ENCODE measurements around the gene C13orf46.
"Not testable (repeated sequence)": the region's sequence is repeated elsewhere in the genome, so short reads cannot be mapped to it uniquely, and the experiment has no call there.

C13orf46 gene

GRCh38 chr13:113991676-113992179 is 17.9 kb upstream of the C13orf46 start:
- no peak for DNase-seq (ENCODE audit: low read depth)

GRCh38 chr13:113991191-113991669 is 17.4 kb upstream of the C13orf46 start:
- DNase-seq (ENCODE audit: low read depth): no peak

- DNase-seq (ENCODE audit: low read depth): no peak
Observed at GRCh38 chr13:113990321-113990837, 16.5 kb upstream of the C13orf46 start.

- no peak for DNase-seq (ENCODE audit: low read depth)
Observed at GRCh38 chr13:113989585-113990300, 15.9 kb upstream of the C13orf46 start.

- DNase-seq (ENCODE audit: low read depth): not testable (repeated sequence)
Observed at GRCh38 chr13:113988859-113989258, 15.0 kb upstream of the C13orf46 start.

GRCh38 chr13:113982296-113982661 is 8.4 kb upstream of the C13orf46 start:
- no peak for DNase-seq (ENCODE audit: low read depth)

GRCh38 chr13:113981611-113982295 is 7.9 kb upstream of the C13orf46 start:
- no peak for DNase-seq (ENCODE audit: low read depth)

GRCh38 chr13:113981194-113981605 is 7.3 kb upstream of the C13orf46 start:
- DNase-seq (ENCODE audit: low read depth): no peak

GRCh38 chr13:113980489-113981064 is 6.7 kb upstream of the C13orf46 start:
- DNase-seq (ENCODE audit: low read depth): no peak

GRCh38 chr13:113979791-113980471 is 6.1 kb upstream of the C13orf46 start:
- DNase-seq (ENCODE audit: low read depth): no peak

- DNase-seq (ENCODE audit: low read depth): no peak
Observed at GRCh38 chr13:113978741-113979481, 5.0 kb upstream of the C13orf46 start.

GRCh38 chr13:113977976-113978375 is 4.1 kb upstream of the C13orf46 start:
- no peak for DNase-seq (ENCODE audit: low read depth)

GRCh38 chr13:113976711-113977684 is 3.1 kb upstream of the C13orf46 start:
- DNase-seq (ENCODE audit: low read depth): no peak

- DNase-seq (ENCODE audit: low read depth): no peak
Observed at GRCh38 chr13:113975416-113975815, 1.5 kb upstream of the C13orf46 start.

- no peak for DNase-seq (ENCODE audit: low read depth)
Observed at GRCh38 chr13:113974304-113975281, 717 bp upstream of the C13orf46 start.

- DNase-seq (ENCODE audit: low read depth): no peak
Observed at GRCh38 chr13:113972451-113973217, 1.2 kb downstream of the C13orf46 start.

- DNase-seq (ENCODE audit: low read depth): no peak
Observed at GRCh38 chr13:113971471-113972231, 2.2 kb downstream of the C13orf46 start.

All from stimulated activated CD8-positive, alpha-beta memory T cell treated with anti-CD3 and anti-CD28 coated beads, Interleukin-7, amount 100 ng/mL, for 24 hours (primary cell).